K562 (cell line): Measurements from ENCODE around the gene ABCF3. TPM values are rescaled to one million over a fixed set of nuclear protein-coding genes. Genes with fewer than 3 reads are reported as not detected.

Experiments
- CBFA2T3 ChIP-seq: fragments of 450-650 bp; IDR thresholded peaks from 2 replicates; pipeline ENCODE4 v1.6.1; 2017
- CBX3 ChIP-seq, 2 experiments: IDR thresholded peaks; 1 replicate in 1 of 2; 2 replicates in 1 of 2; pipeline ENCODE4 v1.6.1; 2012; ENCODE audit warnings: inconsistent platforms in 2 of 2, low read length in 2 of 2, borderline replicate concordance in 1 of 2, control low read depth in 1 of 2
- CSDE1 ChIP-seq, 2 experiments: fragments of 450-650 bp; IDR thresholded peaks; 2 replicates each; pipeline ENCODE4 v1.6.1; 2016; ENCODE audit warnings: mild to moderate bottlenecking in 1 of 2
- EGR1 ChIP-seq: fragments of 450-650 bp; conservative IDR thresholded peaks from 2 replicates; pipeline ENCODE4 v1.6.1; 2017; ENCODE audit warnings: mild to moderate bottlenecking
- JUN ChIP-seq, 2 experiments: sonication (generic) in 1 of 2; formaldehyde crosslinking in 1 of 2; IDR thresholded peaks; 2 replicates each; pipeline versions ENCODE4 v1.6.1 to v1.8.0; 2012 to 2022; ENCODE audit warnings: borderline replicate concordance in 2 of 2, mild to moderate bottlenecking in 2 of 2, improper control_type of control experiment in 1 of 2, low read depth in 1 of 2, low read length in 1 of 2, missing genetic modification reagents in 1 of 2
- JUND ChIP-seq, 2 experiments: IDR thresholded peaks; 2 replicates in 1 of 2; 3 replicates in 1 of 2; pipeline ENCODE4 v1.6.1; 2011; ENCODE audit warnings: borderline replicate concordance in 2 of 2, low read depth in 2 of 2, low read length in 2 of 2, improper control_type of control experiment in 1 of 2, missing biosample characterization in 1 of 2, missing genetic modification characterization in 1 of 2, missing genetic modification reagents in 1 of 2
- SIN3A ChIP-seq, 2 experiments: fragments of 150-350 bp in 1 of 2; IDR thresholded peaks; 2 replicates each; pipeline ENCODE4 v1.6.1; 2011 to 2016; ENCODE audit warnings: borderline replicate concordance in 2 of 2, low read depth in 2 of 2, low read length in 2 of 2, mild to moderate bottlenecking in 2 of 2, moderate library complexity in 2 of 2; ENCODE audit not compliant: control insufficient read depth in 1 of 2
- SMC3 ChIP-seq: conservative IDR thresholded peaks from 2 replicates; pipeline ENCODE4 v1.6.1; 2011; ENCODE audit warnings: low read depth, low read length, improper control_type of control experiment; ENCODE audit not compliant: insufficient read depth
- TCF3 ChIP-seq: sonication (generic); formaldehyde crosslinking; IDR thresholded peaks from 2 replicates; pipeline ENCODE4 v1.4.0; 2020; ENCODE audit warnings: mild to moderate bottlenecking, missing genetic modification reagents
- TRIM24 ChIP-seq, 2 experiments: fragments of 450-650 bp; IDR thresholded peaks; 2 replicates each; pipeline ENCODE4 v1.6.1; 2016
- ZFPM2 ChIP-seq: fragments of 250-450 bp; sonication (Bioruptor Pico); IDR thresholded peaks from 2 replicates; pipeline ENCODE4 v1.5.1; 2022; ENCODE audit warnings: mild to moderate bottlenecking
- ZNF436 ChIP-seq: fragments of 250-450, 450-650 bp; sonication (Bioruptor Pico); formaldehyde crosslinking; IDR thresholded peaks from 2 replicates; pipeline ENCODE4 v1.7.0; 2020; ENCODE audit warnings: mild to moderate bottlenecking
- ZNF79 ChIP-seq: fragments of 250-450 bp; sonication (Bioruptor Pico); IDR thresholded peaks from 2 replicates; pipeline ENCODE4 v1.4.0; 2020; ENCODE audit warnings: low read depth, mild to moderate bottlenecking, moderate library complexity
- polyA plus RNA-seq, 8 experiments: library from polyadenylated mRNA; depleted of rRNA in 4 of 8; stranded (reverse) in 5 of 8; unstranded in 3 of 8; fragments of >200 nt; fragmentation: Nextera tagmentation in 2 of 8; fragmentation: Illumina TruSeq in 1 of 8; extraction: Ambion mirVana in 2 of 8; extraction: Trizol in 1 of 8; gene quantifications; 2 replicates each; pipeline versions ENCODE4 v1.2.1 to v1.2.3, GENCODE V29; 2011 to 2014; ENCODE audit warnings: inconsistent platforms in 1 of 8, missing spikeins in 1 of 8
- total RNA-seq, 7 experiments: library from RNA; depleted of rRNA in 6 of 7; stranded (reverse); fragments of >200 nt in 6 of 7; fragmentation: Illumina TruSeq in 2 of 7; extraction: Trizol in 2 of 7; gene quantifications; 2 replicates each; pipeline versions ENCODE4 v1.2.1 to v1.2.3, GENCODE V29; 2011 to 2021; ENCODE audit warnings: low replicate concordance in 1 of 7
- TF ChIP-seq, protein P1 (sequence below): fragments of 450-650 bp; IDR thresholded peaks from 2 replicates; pipeline ENCODE4 v1.6.1; 2018; ENCODE audit not compliant: partially characterized antibody
- TF ChIP-seq, protein P2 (sequence below): fragments of 200-800 bp; sonication (Bioruptor generic); IDR thresholded peaks from 2 replicates; pipeline ENCODE4 v1.6.1; 2017; ENCODE audit warnings: missing genetic modification characterization, missing compliant biosample characterization
- TF ChIP-seq, protein P3 (sequence below): fragments of 250-450 bp; sonication (Bioruptor Pico); IDR thresholded peaks from 2 replicates; pipeline ENCODE4 v1.9.0; 2021; ENCODE audit warnings: mild to moderate bottlenecking, inconsistent platforms
- TF ChIP-seq, protein P4 (sequence below): fragments of 250-450 bp; sonication (Bioruptor Pico); IDR thresholded peaks from 2 replicates; pipeline ENCODE4 v1.4.0; 2020; ENCODE audit warnings: mild to moderate bottlenecking

ABCF3 gene
- total and polyA plus RNA-seq, 9 of the 15 experiments (the other 6 are each of a cell fraction or from before 2014, with no cell fraction given): 6.7 to 77.9 (median 45.1) TPM

DNA sequence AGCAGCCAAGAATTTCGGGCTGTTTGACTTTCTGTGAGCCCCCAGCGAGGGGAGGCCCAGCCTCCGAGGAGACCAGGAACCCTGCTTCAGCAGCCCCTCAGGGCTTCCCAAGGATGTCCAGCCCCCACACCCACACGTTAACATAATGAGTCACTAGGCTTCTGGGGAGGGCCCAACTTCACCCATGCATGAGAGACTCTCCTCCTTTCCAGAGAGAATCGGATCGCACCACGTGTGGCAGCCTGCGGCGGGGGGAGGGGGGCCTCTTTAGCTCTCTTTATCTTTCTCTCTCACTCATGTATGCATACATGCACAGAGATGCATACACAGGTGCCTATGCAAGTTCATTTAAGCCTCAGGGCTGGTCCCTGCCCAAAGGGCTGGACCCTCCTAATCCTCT is 14.4 kb upstream of the ABCF3 start (continued):
- TF ChIP-seq JUND (IDR thresholded peaks at IDR 0.05; ENCODE audit: borderline replicate concordance, low read depth, low read length) (peak; percentile 71; the same call in 1 of the 2 replicates), JUND (tag; IDR thresholded peaks at IDR 0.05; ENCODE audit: borderline replicate concordance, low read depth, low read length) (peak; percentile 11; the same call in 1 of the 3 replicates), TCF3 (peak; percentile 45), ZFPM2 (no peak), SIN3A (IDR thresholded peaks at IDR 0.05; ENCODE audit: borderline replicate concordance in 2 of 2, control insufficient read depth in 1 of 2, low read depth in 2 of 2, low read length in 2 of 2) (peak in 1 of 2 experiments; percentile 65; a peak in 1 of 4 replicates), SMC3 (no peak), CBFA2T3 (peak; percentile 71), ZNF436 (CRISPR knock-in tag) (no peak), TRIM24 (IDR thresholded peaks at IDR 0.05) (0 out of 4 replicates have a peak, but pooled peaks of 1 of the 2 experiments have one; percentile 16), EGR1 (peak; percentile 75), ZNF79 (no peak), CSDE1 (IDR thresholded peaks at IDR 0.05) (no peak), JUN (IDR thresholded peaks at IDR 0.05; ENCODE audit: borderline replicate concordance, low read depth, low read length) (peak; percentile 30; the same call in 1 of the 2 replicates), JUN (CRISPR knock-in tag; IDR thresholded peaks at IDR 0.05; ENCODE audit: borderline replicate concordance) (no peak), CBX3 (IDR thresholded peaks at IDR 0.05; ENCODE audit: borderline replicate concordance in 1 of 2, low read length in 2 of 2) (no peak)
- TF ChIP-seq, protein P1, sequence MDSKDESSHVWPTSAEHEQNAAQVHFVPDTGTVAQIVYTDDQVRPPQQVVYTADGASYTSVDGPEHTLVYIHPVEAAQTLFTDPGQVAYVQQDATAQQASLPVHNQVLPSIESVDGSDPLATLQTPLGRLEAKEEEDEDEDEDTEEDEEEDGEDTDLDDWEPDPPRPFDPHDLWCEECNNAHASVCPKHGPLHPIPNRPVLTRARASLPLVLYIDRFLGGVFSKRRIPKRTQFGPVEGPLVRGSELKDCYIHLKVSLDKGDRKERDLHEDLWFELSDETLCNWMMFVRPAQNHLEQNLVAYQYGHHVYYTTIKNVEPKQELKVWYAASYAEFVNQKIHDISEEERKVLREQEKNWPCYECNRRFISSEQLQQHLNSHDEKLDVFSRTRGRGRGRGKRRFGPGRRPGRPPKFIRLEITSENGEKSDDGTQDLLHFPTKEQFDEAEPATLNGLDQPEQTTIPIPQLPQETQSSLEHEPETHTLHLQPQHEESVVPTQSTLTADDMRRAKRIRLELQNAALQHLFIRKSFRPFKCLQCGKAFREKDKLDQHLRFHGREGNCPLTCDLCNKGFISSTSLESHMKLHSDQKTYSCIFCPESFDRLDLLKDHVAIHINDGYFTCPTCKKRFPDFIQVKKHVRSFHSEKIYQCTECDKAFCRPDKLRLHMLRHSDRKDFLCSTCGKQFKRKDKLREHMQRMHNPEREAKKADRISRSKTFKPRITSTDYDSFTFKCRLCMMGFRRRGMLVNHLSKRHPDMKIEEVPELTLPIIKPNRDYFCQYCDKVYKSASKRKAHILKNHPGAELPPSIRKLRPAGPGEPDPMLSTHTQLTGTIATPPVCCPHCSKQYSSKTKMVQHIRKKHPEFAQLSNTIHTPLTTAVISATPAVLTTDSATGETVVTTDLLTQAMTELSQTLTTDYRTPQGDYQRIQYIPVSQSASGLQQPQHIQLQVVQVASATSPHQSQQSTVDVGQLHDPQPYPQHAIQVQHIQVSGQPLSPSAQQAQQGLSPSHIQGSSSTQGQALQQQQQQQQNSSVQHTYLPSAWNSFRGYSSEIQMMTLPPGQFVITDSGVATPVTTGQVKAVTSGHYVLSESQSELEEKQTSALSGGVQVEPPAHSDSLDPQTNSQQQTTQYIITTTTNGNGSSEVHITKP: peak; percentile 84
- TF ChIP-seq, protein P2, sequence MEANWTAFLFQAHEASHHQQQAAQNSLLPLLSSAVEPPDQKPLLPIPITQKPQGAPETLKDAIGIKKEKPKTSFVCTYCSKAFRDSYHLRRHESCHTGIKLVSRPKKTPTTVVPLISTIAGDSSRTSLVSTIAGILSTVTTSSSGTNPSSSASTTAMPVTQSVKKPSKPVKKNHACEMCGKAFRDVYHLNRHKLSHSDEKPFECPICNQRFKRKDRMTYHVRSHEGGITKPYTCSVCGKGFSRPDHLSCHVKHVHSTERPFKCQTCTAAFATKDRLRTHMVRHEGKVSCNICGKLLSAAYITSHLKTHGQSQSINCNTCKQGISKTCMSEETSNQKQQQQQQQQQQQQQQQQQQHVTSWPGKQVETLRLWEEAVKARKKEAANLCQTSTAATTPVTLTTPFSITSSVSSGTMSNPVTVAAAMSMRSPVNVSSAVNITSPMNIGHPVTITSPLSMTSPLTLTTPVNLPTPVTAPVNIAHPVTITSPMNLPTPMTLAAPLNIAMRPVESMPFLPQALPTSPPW (CRISPR knock-in tag): peak; percentile 77
- TF ChIP-seq, protein P3, sequence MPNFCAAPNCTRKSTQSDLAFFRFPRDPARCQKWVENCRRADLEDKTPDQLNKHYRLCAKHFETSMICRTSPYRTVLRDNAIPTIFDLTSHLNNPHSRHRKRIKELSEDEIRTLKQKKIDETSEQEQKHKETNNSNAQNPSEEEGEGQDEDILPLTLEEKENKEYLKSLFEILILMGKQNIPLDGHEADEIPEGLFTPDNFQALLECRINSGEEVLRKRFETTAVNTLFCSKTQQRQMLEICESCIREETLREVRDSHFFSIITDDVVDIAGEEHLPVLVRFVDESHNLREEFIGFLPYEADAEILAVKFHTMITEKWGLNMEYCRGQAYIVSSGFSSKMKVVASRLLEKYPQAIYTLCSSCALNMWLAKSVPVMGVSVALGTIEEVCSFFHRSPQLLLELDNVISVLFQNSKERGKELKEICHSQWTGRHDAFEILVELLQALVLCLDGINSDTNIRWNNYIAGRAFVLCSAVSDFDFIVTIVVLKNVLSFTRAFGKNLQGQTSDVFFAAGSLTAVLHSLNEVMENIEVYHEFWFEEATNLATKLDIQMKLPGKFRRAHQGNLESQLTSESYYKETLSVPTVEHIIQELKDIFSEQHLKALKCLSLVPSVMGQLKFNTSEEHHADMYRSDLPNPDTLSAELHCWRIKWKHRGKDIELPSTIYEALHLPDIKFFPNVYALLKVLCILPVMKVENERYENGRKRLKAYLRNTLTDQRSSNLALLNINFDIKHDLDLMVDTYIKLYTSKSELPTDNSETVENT (CRISPR knock-in tag): no peak
- TF ChIP-seq, protein P4, sequence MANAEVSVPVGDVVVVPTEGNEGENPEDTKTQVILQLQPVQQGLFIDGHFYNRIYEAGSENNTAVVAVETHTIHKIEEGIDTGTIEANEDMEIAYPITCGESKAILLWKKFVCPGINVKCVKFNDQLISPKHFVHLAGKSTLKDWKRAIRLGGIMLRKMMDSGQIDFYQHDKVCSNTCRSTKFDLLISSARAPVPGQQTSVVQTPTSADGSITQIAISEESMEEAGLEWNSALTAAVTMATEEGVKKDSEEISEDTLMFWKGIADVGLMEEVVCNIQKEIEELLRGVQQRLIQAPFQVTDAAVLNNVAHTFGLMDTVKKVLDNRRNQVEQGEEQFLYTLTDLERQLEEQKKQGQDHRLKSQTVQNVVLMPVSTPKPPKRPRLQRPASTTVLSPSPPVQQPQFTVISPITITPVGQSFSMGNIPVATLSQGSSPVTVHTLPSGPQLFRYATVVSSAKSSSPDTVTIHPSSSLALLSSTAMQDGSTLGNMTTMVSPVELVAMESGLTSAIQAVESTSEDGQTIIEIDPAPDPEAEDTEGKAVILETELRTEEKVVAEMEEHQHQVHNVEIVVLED (CRISPR knock-in tag): no peak
